Measurements from ENCODE around the gene NWD2.

The NWD2 gene

GRCh38 chr4:37389366-37389765 is 144.8 kb downstream of the NWD2 start:
- no peaks in the 10 kb centered on the region for H3K27me3 ChIP-seq (ENCODE audit: insufficient read depth, poor library complexity, severe bottlenecking)
- DNase-seq (ENCODE audit: low read depth in 1 of 2, low spot score in 1 of 2): no peak
- peak overlapping the region; percentile 77 for H3K27ac ChIP-seq (replicated peaks)
- H3K4me3 ChIP-seq (replicated peaks; ENCODE audit: insufficient read depth, low read length): no peak overlapping the region
- TF ChIP-seq POLR2AphosphoS5 (IDR thresholded peaks at IDR 0.05; ENCODE audit: low read depth) (no peak), GABPA (IDR thresholded peaks at IDR 0.05; ENCODE audit: low read depth) (no peak), SPI1 (IDR thresholded peaks at IDR 0.05; ENCODE audit: borderline replicate concordance, low read depth) (no peak), REST (IDR thresholded peaks at IDR 0.05; ENCODE audit: insufficient replicate concordance, low read depth) (no peak)
- TF ChIP-seq, protein P1, sequence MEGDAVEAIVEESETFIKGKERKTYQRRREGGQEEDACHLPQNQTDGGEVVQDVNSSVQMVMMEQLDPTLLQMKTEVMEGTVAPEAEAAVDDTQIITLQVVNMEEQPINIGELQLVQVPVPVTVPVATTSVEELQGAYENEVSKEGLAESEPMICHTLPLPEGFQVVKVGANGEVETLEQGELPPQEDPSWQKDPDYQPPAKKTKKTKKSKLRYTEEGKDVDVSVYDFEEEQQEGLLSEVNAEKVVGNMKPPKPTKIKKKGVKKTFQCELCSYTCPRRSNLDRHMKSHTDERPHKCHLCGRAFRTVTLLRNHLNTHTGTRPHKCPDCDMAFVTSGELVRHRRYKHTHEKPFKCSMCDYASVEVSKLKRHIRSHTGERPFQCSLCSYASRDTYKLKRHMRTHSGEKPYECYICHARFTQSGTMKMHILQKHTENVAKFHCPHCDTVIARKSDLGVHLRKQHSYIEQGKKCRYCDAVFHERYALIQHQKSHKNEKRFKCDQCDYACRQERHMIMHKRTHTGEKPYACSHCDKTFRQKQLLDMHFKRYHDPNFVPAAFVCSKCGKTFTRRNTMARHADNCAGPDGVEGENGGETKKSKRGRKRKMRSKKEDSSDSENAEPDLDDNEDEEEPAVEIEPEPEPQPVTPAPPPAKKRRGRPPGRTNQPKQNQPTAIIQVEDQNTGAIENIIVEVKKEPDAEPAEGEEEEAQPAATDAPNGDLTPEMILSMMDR (IDR thresholded peaks at IDR 0.05; ENCODE audit: insufficient read depth, low read length): no peak

GRCh38 chr4:37389967-37390580 is 145.5 kb downstream of the NWD2 start:
- no peak overlapping the region for H3K4me3 ChIP-seq (replicated peaks; ENCODE audit: insufficient read depth, low read length)
- DNase-seq (ENCODE audit: low read depth in 1 of 2, low spot score in 1 of 2): peak in 1 of 2 experiments; percentile 71
- no peaks in the 10 kb centered on the region for H3K27me3 ChIP-seq (ENCODE audit: insufficient read depth, poor library complexity, severe bottlenecking)
- no peak for TF ChIP-seq GABPA (IDR thresholded peaks at IDR 0.05; ENCODE audit: low read depth)
- no peak for TF ChIP-seq REST (IDR thresholded peaks at IDR 0.05; ENCODE audit: insufficient replicate concordance, low read depth)
- no peak for TF ChIP-seq SPI1 (IDR thresholded peaks at IDR 0.05; ENCODE audit: borderline replicate concordance, low read depth)
- no peak for TF ChIP-seq POLR2AphosphoS5 (IDR thresholded peaks at IDR 0.05; ENCODE audit: low read depth)
- TF ChIP-seq, protein P1 (IDR thresholded peaks at IDR 0.05; ENCODE audit: insufficient read depth, low read length): peak; percentile 78
- H3K27ac ChIP-seq (replicated peaks): peak overlapping the region; percentile 77

DNA sequence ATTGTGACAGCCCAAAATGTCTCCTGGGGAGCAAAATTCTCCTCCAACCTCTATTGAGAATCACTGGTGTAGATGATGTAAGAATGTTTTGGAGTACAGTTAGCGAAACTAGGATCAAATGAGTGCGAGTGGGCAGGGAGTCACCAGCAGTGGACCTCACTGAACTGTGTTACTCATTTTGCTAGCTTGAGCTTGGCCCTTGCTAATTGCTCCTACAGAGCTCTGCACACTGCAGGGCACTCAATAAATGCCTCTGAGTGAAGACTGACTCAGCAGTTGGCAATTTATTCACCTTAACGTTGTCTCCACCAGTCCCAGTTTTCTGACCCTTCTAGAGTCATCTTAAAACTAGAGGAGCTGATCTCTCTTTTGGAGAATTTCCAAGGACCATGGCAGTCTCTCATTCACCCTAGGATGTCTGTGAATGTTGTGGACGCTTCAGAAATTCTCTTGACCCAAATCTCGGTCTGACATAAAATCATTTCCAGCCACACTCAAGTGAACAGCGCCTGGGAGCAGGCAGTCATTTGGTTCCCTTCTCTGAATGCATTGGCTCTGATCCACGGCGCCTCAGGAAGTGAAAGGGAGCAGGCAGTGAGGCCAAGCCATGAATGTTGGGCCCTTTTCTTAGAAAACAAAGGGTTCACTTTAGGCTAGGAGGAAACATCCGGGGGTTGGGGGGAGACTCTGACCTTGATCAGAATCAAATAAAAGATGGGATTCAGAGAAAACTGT is 148.1 kb downstream of the NWD2 start:
- no peak overlapping the region; the same call in 1 of the 2 replicates for H3K27ac ChIP-seq (replicated peaks)
- no peak for TF ChIP-seq SPI1 (IDR thresholded peaks at IDR 0.05; ENCODE audit: borderline replicate concordance, low read depth)
- no peak for TF ChIP-seq GABPA (IDR thresholded peaks at IDR 0.05; ENCODE audit: low read depth)
- TF ChIP-seq REST (IDR thresholded peaks at IDR 0.05; ENCODE audit: insufficient replicate concordance, low read depth): no peak
- TF ChIP-seq, protein P1 (IDR thresholded peaks at IDR 0.05; ENCODE audit: insufficient read depth, low read length): no peak
- no peak for TF ChIP-seq POLR2AphosphoS5 (IDR thresholded peaks at IDR 0.05; ENCODE audit: low read depth)
- no peaks in the 10 kb centered on the region for H3K27me3 ChIP-seq (ENCODE audit: insufficient read depth, poor library complexity, severe bottlenecking)
- DNase-seq (ENCODE audit: low read depth in 1 of 2, low spot score in 1 of 2): peak in 1 of 2 experiments; percentile 15
- H3K4me3 ChIP-seq (replicated peaks; ENCODE audit: insufficient read depth, low read length): no peak overlapping the region
